Astrocyte (in vitro differentiated cells and primary cell): Measurements from ENCODE around the gene TSPEAR. TPM values are rescaled to one million over a fixed set of nuclear protein-coding genes. Genes with fewer than 3 reads are reported as not detected.

Source experiments
- DNase-seq: peaks from one replicate; pipeline ENCODE4 v3.0.0-alpha.2; 2010; ENCODE audit warnings: low read depth
- FAIRE-seq: peaks from 2 replicates; lab custom pipeline; 2011; peaks lifted over from hg19 to GRCh38; lab: Jason Lieb, UNC
- H2AFZ ChIP-seq: 2 replicates; pipeline ENCODE4 v1.6.0; 2012; ENCODE audit warnings: low read depth, low read length, inconsistent platforms
- H3K27ac ChIP-seq: 2 replicates; pipeline ENCODE4 v1.5.1; 2011; ENCODE audit warnings: low read depth, low read length, inconsistent platforms
- H3K27me3 ChIP-seq: 2 replicates; pipeline ENCODE4 v1.6.0; 2011; ENCODE audit warnings: low read length, inconsistent platforms; ENCODE audit not compliant: insufficient read depth
- H3K36me3 ChIP-seq: 2 replicates; pipeline ENCODE4 v1.5.1; 2011; ENCODE audit warnings: low read length, inconsistent platforms; ENCODE audit not compliant: insufficient read depth
- H3K4me1 ChIP-seq: 2 replicates; pipeline ENCODE4 v1.5.1; 2011; ENCODE audit warnings: low read length, inconsistent platforms; ENCODE audit not compliant: insufficient read depth
- H3K4me2 ChIP-seq: 2 replicates; pipeline ENCODE4 v1.6.0; 2012; ENCODE audit warnings: low read length, inconsistent platforms
- H3K4me3 ChIP-seq: 2 replicates; pipeline ENCODE4 v1.5.1; 2011; ENCODE audit warnings: low read depth, mild to moderate bottlenecking, low read length, inconsistent platforms; ENCODE audit not compliant: insufficient read depth
- H3K79me2 ChIP-seq: 2 replicates; pipeline ENCODE4 v1.6.0; 2012; ENCODE audit warnings: mild to moderate bottlenecking, low read length, inconsistent platforms; ENCODE audit not compliant: insufficient read depth
- H3K9ac ChIP-seq: 2 replicates; pipeline ENCODE4 v1.6.0; 2012; ENCODE audit warnings: mild to moderate bottlenecking, low read length, inconsistent platforms
- H3K9me3 ChIP-seq: 2 replicates; pipeline ENCODE4 v1.5.1; 2012; ENCODE audit warnings: low read depth, mild to moderate bottlenecking, low read length, inconsistent platforms; ENCODE audit not compliant: insufficient read depth
- H4K20me1 ChIP-seq: 2 replicates; pipeline ENCODE4 v1.6.0; 2012; ENCODE audit warnings: low read length, inconsistent platforms; ENCODE audit not compliant: insufficient read depth
- H3K27ac Mint-ChIP-seq: one replicate; pipeline ENCODE4 v1.8.0; 2021; ENCODE audit warnings: mild to moderate bottlenecking, mixed read lengths; ENCODE audit not compliant: unreplicated experiment
- H3K27me3 Mint-ChIP-seq: one replicate; pipeline ENCODE4 v1.8.0; 2021; ENCODE audit warnings: low read depth, mixed read lengths; ENCODE audit not compliant: unreplicated experiment
- H3K36me3 Mint-ChIP-seq: one replicate; pipeline ENCODE4 v1.8.0; 2021; ENCODE audit warnings: low read depth, mixed read lengths; ENCODE audit not compliant: unreplicated experiment
- H3K4me1 Mint-ChIP-seq: one replicate; pipeline ENCODE4 v1.8.0; 2021; ENCODE audit warnings: low read depth, mixed read lengths; ENCODE audit not compliant: unreplicated experiment
- H3K4me3 Mint-ChIP-seq: one replicate; pipeline ENCODE4 v1.8.0; 2021; ENCODE audit warnings: mild to moderate bottlenecking, moderate library complexity, mixed read lengths; ENCODE audit not compliant: unreplicated experiment
- H3K9me3 Mint-ChIP-seq: one replicate; pipeline ENCODE4 v1.8.0; 2021; ENCODE audit warnings: mild to moderate bottlenecking, mixed read lengths; ENCODE audit not compliant: unreplicated experiment
- CTCF ChIP-seq: IDR thresholded peaks from 2 replicates; pipeline ENCODE4 v1.5.1; 2011; ENCODE audit warnings: low read depth, mild to moderate bottlenecking, inconsistent platforms, low read length, moderate library complexity; ENCODE audit not compliant: insufficient read depth
- EZH2 ChIP-seq: IDR thresholded peaks from 2 replicates; pipeline ENCODE4 v1.6.1; 2012; ENCODE audit warnings: mild to moderate bottlenecking, low read length, inconsistent platforms; ENCODE audit not compliant: insufficient read depth
- total RNA-seq: library from RNA; stranded (reverse); gene quantifications from 2 replicates; pipeline ENCODE4 v1.2.1, GENCODE V29; 2021

Gene TSPEAR
- total RNA-seq, 1 donor from 2014 or later: not detected

- Mint-ChIP-seq H3K9me3 (peaks cover 12% of the 10 kb centered on the region), H3K27me3 (peaks cover 29% of the 10 kb centered on the region), H3K4me1 (no peaks in the 10 kb centered on the region), H3K4me3 (no peak within 1 kb of the TSS), H3K36me3 (no peaks in the 10 kb centered on the region), H3K27ac (no peak within 1 kb of the TSS)
- H3K79me2 ChIP-seq: no peaks in the 10 kb centered on the region
- TF ChIP-seq CTCF (no peak), EZH2 (no peak)
- no peak within 1 kb of the TSS for H3K9ac ChIP-seq
- DNase-seq (no peak), FAIRE-seq (no peak)
- no peak within 1 kb of the TSS for H2AFZ ChIP-seq
- H3K4me2 ChIP-seq: no peak within 1 kb of the TSS
- H3K27ac ChIP-seq: no peak within 1 kb of the TSS
- H3K4me1 ChIP-seq: no peaks in the 10 kb centered on the region
- no peaks in the 10 kb centered on the region for H4K20me1 ChIP-seq
- no peaks in the 10 kb centered on the region for H3K36me3 ChIP-seq
- H3K4me3 ChIP-seq: no peak within 1 kb of the TSS
- peaks cover 2% of the 10 kb centered on the region for H3K9me3 ChIP-seq
- no peaks in the 10 kb centered on the region for H3K27me3 ChIP-seq
These were observed 74.1 kb downstream of the TSPEAR start, which contains the start of gene KRTAP10-10 for GRCh38 chr21:44637018-44637850. TSS of gene KRTAP10-10 (plus strand) at chr21:44637356. CDS start at chr21:44637418, 62 bp downstream.

GRCh38 chr21:44636209-44637017 is 75.0 kb downstream of the TSPEAR start:
- TF ChIP-seq CTCF: no peak
- no peak for TF ChIP-seq EZH2
- H3K79me2 ChIP-seq: no peaks in the 10 kb centered on the region
- no peak overlapping the region for H3K9ac ChIP-seq
- no peak for DNase-seq
- H3K4me3 ChIP-seq: no peak overlapping the region
- H3K36me3 ChIP-seq: no peaks in the 10 kb centered on the region
- Mint-ChIP-seq H3K27me3 (peaks cover 27% of the 10 kb centered on the region), H3K4me3 (no peak overlapping the region), H3K4me1 (no peaks in the 10 kb centered on the region), H3K9me3 (peaks cover 20% of the 10 kb centered on the region), H3K27ac (no peak overlapping the region), H3K36me3 (no peaks in the 10 kb centered on the region)
- H3K27ac ChIP-seq: no peak overlapping the region
- H2AFZ ChIP-seq: no peak overlapping the region
- no peak overlapping the region for H3K4me2 ChIP-seq
- no peaks in the 10 kb centered on the region for H3K27me3 ChIP-seq
- no peak for FAIRE-seq
- no peaks in the 10 kb centered on the region for H4K20me1 ChIP-seq
- no peaks in the 10 kb centered on the region for H3K4me1 ChIP-seq
- H3K9me3 ChIP-seq: peaks cover under 1% of the 10 kb centered on the region
